Liver (tissue), 9 donors: ENCODE data around the gene TFF2. TPM values are rescaled to one million over a fixed set of nuclear protein-coding genes. Genes with fewer than 3 reads are reported as not detected.

Source experiments
- DNase-seq: peaks from one replicate; pipeline ENCODE4 v3.0.0-alpha.2; 2017; ENCODE audit warnings: low spot score
- H3K27ac ChIP-seq, 2 donors: one replicate each; pipeline ENCODE4 v1.7.0; 2013; ENCODE audit warnings: inconsistent platforms in 2 of 2, low read length in 2 of 2, control low read depth in 1 of 2, low read depth in 1 of 2, mild to moderate bottlenecking in 1 of 2
- H3K27me3 ChIP-seq, 4 donors: one replicate each; pipeline versions ENCODE4 v1.6.1 to v1.7.0; 2013; ENCODE audit warnings: low read length in 3 of 4, inconsistent platforms in 1 of 4, mild to moderate bottlenecking in 1 of 4, moderate library complexity in 1 of 4; ENCODE audit not compliant: control insufficient read depth in 4 of 4, insufficient read depth in 4 of 4
- H3K36me3 ChIP-seq, 4 donors: one replicate each; pipeline versions ENCODE4 v1.6.1 to v1.7.0; 2013; ENCODE audit warnings: low read length in 3 of 4, mild to moderate bottlenecking in 3 of 4, low read depth in 1 of 4, moderate library complexity in 1 of 4; ENCODE audit not compliant: control insufficient read depth in 4 of 4, insufficient read depth in 3 of 4
- H3K4me1 ChIP-seq, 4 donors: one replicate each; pipeline versions ENCODE4 v1.6.1 to v1.7.0; 2013; ENCODE audit warnings: low read length in 3 of 4, mild to moderate bottlenecking in 3 of 4, moderate library complexity in 1 of 4; ENCODE audit not compliant: control insufficient read depth in 4 of 4, insufficient read depth in 4 of 4
- H3K4me3 ChIP-seq, 3 donors: one replicate each; pipeline versions ENCODE4 v1.6.1 to v1.7.0; 2013; ENCODE audit warnings: low read length in 3 of 3, control low read depth in 1 of 3, low read depth in 1 of 3, mild to moderate bottlenecking in 1 of 3
- H3K9ac ChIP-seq, 2 donors: one replicate each; pipeline ENCODE4 v1.7.0; 2013; ENCODE audit warnings: low read length in 2 of 2, mild to moderate bottlenecking in 2 of 2, moderate library complexity in 2 of 2, control low read depth in 1 of 2, low read depth in 1 of 2
- H3K9me3 ChIP-seq, 4 donors: one replicate each; pipeline versions ENCODE4 v1.6.1 to v1.7.0; 2013; ENCODE audit warnings: low read length in 3 of 4; ENCODE audit not compliant: control insufficient read depth in 4 of 4
- FOXA2 ChIP-seq: IDR thresholded peaks from 2 replicates; pipeline ENCODE4 v1.6.1; 2016; ENCODE audit warnings: antibody characterized with exemption
- GABPA ChIP-seq, 2 donors: IDR thresholded peaks in 1 of 2; conservative IDR thresholded peaks in 1 of 2; 2 replicates each; pipeline ENCODE4 v1.6.1; 2016; ENCODE audit warnings: antibody characterized with exemption in 2 of 2, mild to moderate bottlenecking in 1 of 2, moderate library complexity in 1 of 2
- HNF4A ChIP-seq, 2 donors: conservative IDR thresholded peaks; 2 replicates each; pipeline ENCODE4 v1.6.1; 2016; ENCODE audit warnings: antibody characterized with exemption in 2 of 2, mild to moderate bottlenecking in 2 of 2
- HNF4G ChIP-seq: IDR thresholded peaks from 2 replicates; pipeline ENCODE4 v1.6.1; 2016; ENCODE audit warnings: antibody characterized with exemption
- JUND ChIP-seq, 2 donors: IDR thresholded peaks; 2 replicates each; pipeline ENCODE4 v1.6.1; 2016; ENCODE audit warnings: antibody characterized with exemption in 2 of 2
- NR2F2 ChIP-seq: IDR thresholded peaks from 2 replicates; pipeline ENCODE4 v1.6.1; 2016; ENCODE audit warnings: antibody characterized with exemption
- REST ChIP-seq: IDR thresholded peaks from 2 replicates; pipeline ENCODE4 v1.6.1; 2016; ENCODE audit warnings: antibody characterized with exemption, mild to moderate bottlenecking
- RXRA ChIP-seq, 2 donors: IDR thresholded peaks; 2 replicates each; pipeline ENCODE4 v1.6.1; 2017 to 2018; ENCODE audit warnings: antibody characterized with exemption in 2 of 2, mild to moderate bottlenecking in 1 of 2
- SP1 ChIP-seq: IDR thresholded peaks from 2 replicates; pipeline ENCODE4 v1.6.1; 2018; ENCODE audit warnings: antibody characterized with exemption, mild to moderate bottlenecking
- YY1 ChIP-seq: IDR thresholded peaks from 2 replicates; pipeline ENCODE4 v1.6.1; 2016; ENCODE audit warnings: antibody characterized with exemption, mild to moderate bottlenecking
- ZBTB33 ChIP-seq: IDR thresholded peaks from 2 replicates; pipeline ENCODE4 v1.6.1; 2016; ENCODE audit warnings: antibody characterized with exemption
- WGBS: extraction: QIAGEN DNeasy Blood & Tissue Kit; methylation state at CpG from one replicate; pipeline ENCODE4 v1.1.7; 2013; 5-methylcytosine and 5-hydroxymethylcytosine counted together
- polyA plus RNA-seq, 2 donors: library from polyadenylated mRNA; stranded (reverse) in 1 of 2; unstranded in 1 of 2; fragments of 200-250 nt in 1 of 2; fragments of >200 nt in 1 of 2; fragmentation: Nextera tagmentation in 1 of 2; extraction: Ambion mirVana in 1 of 2; gene quantifications; one replicate each; pipeline versions ENCODE4 v1.2.1 to v1.2.3, GENCODE V29; 2013 to 2015
- total RNA-seq, 2 donors: library from RNA; depleted of rRNA; stranded (reverse); fragments of >200 nt; gene quantifications; one replicate each; pipeline ENCODE4 v1.2.3, GENCODE V29; 2014
- TF ChIP-seq, protein P1 (sequence below): IDR thresholded peaks from 2 replicates; pipeline ENCODE4 v1.6.1; 2016; ENCODE audit warnings: antibody characterized with exemption
- TF ChIP-seq, protein P2 (sequence below): fragments of 150-350 bp; IDR thresholded peaks from 2 replicates; pipeline ENCODE4 v1.5.1; 2017; ENCODE audit warnings: improper control_type of control experiment, low read depth, low read length; ENCODE audit not compliant: missing input control
- TF ChIP-seq, protein P3 (sequence below): IDR thresholded peaks from 2 replicates; pipeline ENCODE4 v1.6.1; 2016; ENCODE audit warnings: antibody characterized with exemption
- donor health status: healthy.
- donor health status: healthy.
- donor health status: healthy.
- donor health status: healthy.
- donor health status: healthy.

The TFF2 gene
- total and polyA plus RNA-seq, 4 donors, result 1.0 TPM; not detected in 3

GRCh38 chr21:42319851-42320572, 30.8 kb downstream of the TFF2 start:
- no peak overlapping the region for H3K4me3 ChIP-seq
- peaks cover 0 to 4% (median 0%) of the 10 kb centered on the region in 4 donors for H3K27me3 ChIP-seq
- no peak for DNase-seq
- 73% methylated on average over 17 of the region's 17 CpGs for WGBS
- H3K4me1 ChIP-seq, result no peaks in the 10 kb centered on the region
- H3K36me3 ChIP-seq, result no peaks in the 10 kb centered on the region
- no peak overlapping the region for H3K27ac ChIP-seq
- H3K9ac ChIP-seq, result no peak overlapping the region
- H3K9me3 ChIP-seq, result no peaks in the 10 kb centered on the region
- TF ChIP-seq, protein P1, sequence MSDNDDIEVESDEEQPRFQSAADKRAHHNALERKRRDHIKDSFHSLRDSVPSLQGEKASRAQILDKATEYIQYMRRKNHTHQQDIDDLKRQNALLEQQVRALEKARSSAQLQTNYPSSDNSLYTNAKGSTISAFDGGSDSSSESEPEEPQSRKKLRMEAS, result no peak
- TF ChIP-seq JUND (IDR thresholded peaks at IDR 0.05) (no peak), HNF4G (no peak), NR2F2 (no peak), ZBTB33 (no peak), GABPA (IDR thresholded peaks at IDR 0.05 in 1 of 2, conservative IDR thresholded peaks at IDR 0.05 in 1 of 2) (no peak)

- no peak for DNase-seq
- no peak overlapping the region for H3K4me3 ChIP-seq
- H3K4me1 ChIP-seq, result no peaks in the 10 kb centered on the region
- H3K9me3 ChIP-seq, result no peaks in the 10 kb centered on the region
- no peak overlapping the region for H3K27ac ChIP-seq
- no peak overlapping the region for H3K9ac ChIP-seq
- H3K36me3 ChIP-seq, result no peaks in the 10 kb centered on the region
- TF ChIP-seq RXRA (IDR thresholded peaks at IDR 0.05), result no peak
- TF ChIP-seq, protein P2, sequence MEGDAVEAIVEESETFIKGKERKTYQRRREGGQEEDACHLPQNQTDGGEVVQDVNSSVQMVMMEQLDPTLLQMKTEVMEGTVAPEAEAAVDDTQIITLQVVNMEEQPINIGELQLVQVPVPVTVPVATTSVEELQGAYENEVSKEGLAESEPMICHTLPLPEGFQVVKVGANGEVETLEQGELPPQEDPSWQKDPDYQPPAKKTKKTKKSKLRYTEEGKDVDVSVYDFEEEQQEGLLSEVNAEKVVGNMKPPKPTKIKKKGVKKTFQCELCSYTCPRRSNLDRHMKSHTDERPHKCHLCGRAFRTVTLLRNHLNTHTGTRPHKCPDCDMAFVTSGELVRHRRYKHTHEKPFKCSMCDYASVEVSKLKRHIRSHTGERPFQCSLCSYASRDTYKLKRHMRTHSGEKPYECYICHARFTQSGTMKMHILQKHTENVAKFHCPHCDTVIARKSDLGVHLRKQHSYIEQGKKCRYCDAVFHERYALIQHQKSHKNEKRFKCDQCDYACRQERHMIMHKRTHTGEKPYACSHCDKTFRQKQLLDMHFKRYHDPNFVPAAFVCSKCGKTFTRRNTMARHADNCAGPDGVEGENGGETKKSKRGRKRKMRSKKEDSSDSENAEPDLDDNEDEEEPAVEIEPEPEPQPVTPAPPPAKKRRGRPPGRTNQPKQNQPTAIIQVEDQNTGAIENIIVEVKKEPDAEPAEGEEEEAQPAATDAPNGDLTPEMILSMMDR, result no peak
- no peak for TF ChIP-seq YY1
- TF ChIP-seq, protein P1, result no peak
- TF ChIP-seq FOXA2, result no peak
- TF ChIP-seq, protein P3, sequence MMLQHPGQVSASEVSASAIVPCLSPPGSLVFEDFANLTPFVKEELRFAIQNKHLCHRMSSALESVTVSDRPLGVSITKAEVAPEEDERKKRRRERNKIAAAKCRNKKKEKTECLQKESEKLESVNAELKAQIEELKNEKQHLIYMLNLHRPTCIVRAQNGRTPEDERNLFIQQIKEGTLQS, result no peak
- no peak for TF ChIP-seq ZBTB33
- TF ChIP-seq SP1, result no peak
- no peak for TF ChIP-seq NR2F2
- TF ChIP-seq HNF4A (conservative IDR thresholded peaks at IDR 0.05), result no peak
- no peak for TF ChIP-seq REST
- TF ChIP-seq GABPA (IDR thresholded peaks at IDR 0.05 in 1 of 2, conservative IDR thresholded peaks at IDR 0.05 in 1 of 2), result no peak
- WGBS, result 61% methylated on average over 10 of the region's 10 CpGs
- peaks cover 0 to 4% (median 0%) of the 10 kb centered on the region in 4 donors for H3K27me3 ChIP-seq
Observed at GRCh38 chr21:42319376-42319775, 31.4 kb downstream of the TFF2 start.
